K562 (cell line): Measurements from ENCODE around the gene GRIK1. TPM values are rescaled to one million over a fixed set of nuclear protein-coding genes. Genes with fewer than 3 reads are reported as not detected.

Experiments
- ATAC-seq: fragments of 200-7000 bp; cut with Tn5 transposase; 3 replicates; pipeline ENCODE4 v1.9.1; 2020; ENCODE audit warnings: moderate library complexity
- BruUV-seq: library from RNA; stranded (reverse); fragments of 400-500 nt; replicated peaks from 2 replicates; lab custom pipeline; 2021; lab: Mats Ljungman, UMichigan
- CTCF ChIA-PET: fragments of 300-600 bp; formaldehyde crosslinking; extraction: SDS; loops from one replicate; lab custom pipeline; 2021; ENCODE audit warnings: low intra/inter-chr PET ratio; lab: Yijun Ruan, JAX
- POLR2A ChIA-PET: fragments of 300-600, 350-650 bp; sonication (Branson Sonifier 250); formaldehyde crosslinking; extraction: SDS; loops from one replicate; lab custom pipeline; 2021; ENCODE audit warnings: antibody characterized with exemption, inconsistent platforms; lab: Yijun Ruan, JAX
- DNase-seq, 4 experiments: peaks; one replicate each; pipeline versions ENCODE4 v3.0.0 to v3.0.0-alpha.2; 2011 to 2018; ENCODE audit warnings: low spot score in 3 of 4, mixed read lengths in 3 of 4; ENCODE audit errors: extremely low read depth in 1 of 4
- FAIRE-seq: peaks from 2 replicates; lab custom pipeline; 2011; peaks lifted over from hg19 to GRCh38; lab: Jason Lieb, UNC
- H2AFZ ChIP-seq: 2 replicates; pipeline ENCODE4 v1.6.0; 2011; ENCODE audit warnings: low read depth, low read length, control low read depth, inconsistent platforms
- H3K27ac ChIP-seq: fragments of 200-600 bp; 3 replicates; pipeline ENCODE4 v1.8.0; 2011; ENCODE audit warnings: low read depth, mild to moderate bottlenecking, control low read depth, inconsistent platforms, low read length, moderate library complexity, mixed read lengths; ENCODE audit errors: extremely low read depth
- H3K27me3 ChIP-seq, 2 experiments: fragments of 300-600 bp in 1 of 2; 2 replicates in 1 of 2; 3 replicates in 1 of 2; pipeline versions ENCODE4 v1.6.0 to v1.8.0; 2011; ENCODE audit warnings: inconsistent platforms in 2 of 2, low read length in 2 of 2, mild to moderate bottlenecking in 1 of 2, mixed read lengths in 1 of 2, moderate library complexity in 1 of 2; ENCODE audit not compliant: control insufficient read depth in 2 of 2, insufficient read depth in 2 of 2
- H3K36me3 ChIP-seq: fragments of 300-600 bp; 3 replicates; pipeline ENCODE4 v1.8.0; 2011; ENCODE audit warnings: mild to moderate bottlenecking, low read length, inconsistent platforms; ENCODE audit not compliant: control insufficient read depth, insufficient read depth
- H3K4me1 ChIP-seq, 2 experiments: fragments of 200-600 bp in 1 of 2; replicated peaks in 1 of 2; 2 replicates in 1 of 2; 3 replicates in 1 of 2; pipeline versions ENCODE4 v1.5.1 to v1.8.0; 2011; ENCODE audit warnings: inconsistent platforms in 2 of 2, low read length in 2 of 2, mild to moderate bottlenecking in 1 of 2, mixed read lengths in 1 of 2, moderate library complexity in 1 of 2; ENCODE audit not compliant: control insufficient read depth in 2 of 2, insufficient read depth in 2 of 2
- H3K4me2 ChIP-seq: 2 replicates; pipeline ENCODE4 v1.6.1; 2011; ENCODE audit warnings: low read length, control low read depth, inconsistent platforms, mixed read lengths; ENCODE audit not compliant: insufficient read depth
- H3K4me3 ChIP-seq: fragments of 200-600 bp; sonication (generic), shearing (Covaris generic); 2 replicates; pipeline ENCODE4 v1.5.1; 2016; ENCODE audit warnings: control low read depth, inconsistent platforms
- H3K79me2 ChIP-seq: fragments of 200-600 bp; 3 replicates; pipeline ENCODE4 v1.8.0; 2011; ENCODE audit warnings: low read length, inconsistent platforms; ENCODE audit not compliant: control insufficient read depth, insufficient read depth
- H3K9ac ChIP-seq, 2 experiments: 2 replicates each; pipeline versions ENCODE4 v1.6.0 to v1.6.1; 2011; ENCODE audit warnings: low read depth in 2 of 2, low read length in 2 of 2, control low read depth in 1 of 2, inconsistent platforms in 1 of 2, mild to moderate bottlenecking in 1 of 2, mixed read lengths in 1 of 2; ENCODE audit not compliant: insufficient read depth in 1 of 2
- H3K9me1 ChIP-seq: one replicate; pipeline ENCODE4 v1.6.0; 2011; ENCODE audit warnings: inconsistent platforms, mild to moderate bottlenecking, low read length, moderate library complexity; ENCODE audit not compliant: control insufficient read depth, insufficient read depth
- H3K9me3 ChIP-seq: replicated peaks from 2 replicates; pipeline ENCODE4 v1.5.1; 2011; ENCODE audit warnings: low read depth, low read length, inconsistent platforms; ENCODE audit not compliant: control insufficient read depth, insufficient read depth
- H4K20me1 ChIP-seq: replicated peaks from 2 replicates; pipeline ENCODE4 v1.6.1; 2011; ENCODE audit warnings: low read length, inconsistent platforms, mixed read lengths; ENCODE audit not compliant: control insufficient read depth, insufficient read depth
- CBX3 ChIP-seq, 2 experiments: IDR thresholded peaks; 1 replicate in 1 of 2; 2 replicates in 1 of 2; pipeline ENCODE4 v1.6.1; 2012; ENCODE audit warnings: inconsistent platforms in 2 of 2, low read length in 2 of 2, borderline replicate concordance in 1 of 2, control low read depth in 1 of 2
- ELF4 ChIP-seq: fragments of 450-650 bp; formaldehyde crosslinking; IDR thresholded peaks from 2 replicates; pipeline ENCODE4 v1.4.0; 2022; ENCODE audit warnings: missing genetic modification characterization
- MEF2A ChIP-seq: IDR thresholded peaks from 2 replicates; pipeline ENCODE4 v1.6.1; 2011; ENCODE audit warnings: low read depth, mild to moderate bottlenecking, low read length, moderate library complexity; ENCODE audit not compliant: control insufficient read depth
- NEUROD1 ChIP-seq: fragments of 150-350 bp; IDR thresholded peaks from 2 replicates; pipeline ENCODE4 v1.6.1; 2014; ENCODE audit warnings: borderline replicate concordance, low read length, low read depth; ENCODE audit not compliant: partially characterized antibody
- NR2C1 ChIP-seq, 2 experiments: fragments of 450-650 bp; IDR thresholded peaks; 2 replicates each; pipeline ENCODE4 v1.6.1; 2017; ENCODE audit warnings: mild to moderate bottlenecking in 2 of 2, antibody characterized with exemption in 1 of 2, inconsistent platforms in 1 of 2, missing compliant biosample characterization in 1 of 2, missing genetic modification characterization in 1 of 2
- PKNOX1 ChIP-seq: fragments of 450-650 bp; IDR thresholded peaks from 2 replicates; pipeline ENCODE4 v1.6.1; 2016
- PURB ChIP-seq: sonication (generic); formaldehyde crosslinking; IDR thresholded peaks from 2 replicates; pipeline ENCODE4 v1.9.0; 2021; ENCODE audit warnings: low read depth, mild to moderate bottlenecking, missing genetic modification reagents
- ZBTB9 ChIP-seq: fragments of 450-650 bp; formaldehyde crosslinking; IDR thresholded peaks from 2 replicates; pipeline ENCODE4 v1.4.0; 2020; ENCODE audit warnings: mild to moderate bottlenecking, moderate library complexity
- ZNF318 ChIP-seq, 2 experiments: fragments of 450-650 bp; IDR thresholded peaks; 2 replicates each; pipeline ENCODE4 v1.6.1; 2016; ENCODE audit warnings: mild to moderate bottlenecking in 2 of 2, borderline replicate concordance in 1 of 2, low read depth in 1 of 2, moderate library complexity in 1 of 2
- ZNF699 ChIP-seq: fragments of 250-450 bp; sonication (Bioruptor Pico); IDR thresholded peaks from 2 replicates; pipeline ENCODE4 v1.8.0; 2021; ENCODE audit warnings: mild to moderate bottlenecking, moderate library complexity; ENCODE audit not compliant: insufficient replicate concordance
- WGBS: fragments of 100-300 bp; shearing (Covaris generic); methylation state at CpG from one replicate; pipeline ENCODE4 v1.1.6; 2016; ENCODE audit warnings: low coverage, mixed read lengths; ENCODE audit not compliant: insufficient coverage; ENCODE audit errors: missing lambda C conversion rate; 5-methylcytosine and 5-hydroxymethylcytosine counted together
- in situ Hi-C: fragments of 300-500 bp; cut with MboI; formaldehyde crosslinking; loops from 4 replicates; pipeline ENCODE4 v1.15.0; 2018; ENCODE audit warnings: inconsistent platforms, mixed read lengths
- intact Hi-C: fragments of 100-400 bp; cut with micrococcal nuclease; formaldehyde crosslinking; loops from 2 replicates; pipeline ENCODE4 v1.14.2; 2022
- polyA plus RNA-seq, 8 experiments: library from polyadenylated mRNA; depleted of rRNA in 4 of 8; stranded (reverse) in 5 of 8; unstranded in 3 of 8; fragments of >200 nt; fragmentation: Nextera tagmentation in 2 of 8; fragmentation: Illumina TruSeq in 1 of 8; extraction: Ambion mirVana in 2 of 8; extraction: Trizol in 1 of 8; gene quantifications; 2 replicates each; pipeline versions ENCODE4 v1.2.1 to v1.2.3, GENCODE V29; 2011 to 2014; ENCODE audit warnings: inconsistent platforms in 1 of 8, missing spikeins in 1 of 8
- total RNA-seq, 7 experiments: library from RNA; depleted of rRNA in 6 of 7; stranded (reverse); fragments of >200 nt in 6 of 7; fragmentation: Illumina TruSeq in 2 of 7; extraction: Trizol in 2 of 7; gene quantifications; 2 replicates each; pipeline versions ENCODE4 v1.2.1 to v1.2.3, GENCODE V29; 2011 to 2021; ENCODE audit warnings: low replicate concordance in 1 of 7

GRIK1 gene
- total and polyA plus RNA-seq, 9 of the 15 experiments (the other 6 are each of a cell fraction or from before 2014, with no cell fraction given): 0.17 to 2.8 (median 0.53) TPM

GRCh38 chr21:29647353-29647781 is 292.4 kb downstream of the GRIK1 start:
- H3K27me3 ChIP-seq: no peaks in the 10 kb centered on the region
- H3K4me2 ChIP-seq: peak overlapping the region; percentile 42; the same call in 1 of the 2 replicates
- H3K9ac ChIP-seq: peak overlapping the region in 1 of 2 experiments; percentile 80; a peak in 2 of 4 replicates
- peaks cover 3% of the 10 kb centered on the region; the same call in 1 of the 3 replicates for H3K36me3 ChIP-seq
- ChIA-PET POLR2A (interaction anchor here (0.6 to 1.7 kb wide), 6 partner anchors 12 to 299 kb away, joined by 3 to 4 read pairs (median 3); no protein-coding TSS in a partner anchor), CTCF (no interaction called here)
- DNase-seq: peak; percentile 58 to 97 (median 74)
- under 1% methylated on average over 5 of the region's 5 CpGs for WGBS
- peak; percentile 94 for FAIRE-seq
- H2AFZ ChIP-seq: peak overlapping the region; percentile 56
- no peak overlapping the region for H3K4me3 ChIP-seq
- intact Hi-C loops (loop anchor here (5.0 kb wide), 2 partner anchors 200 to 575 kb away; partner anchors contain the start of gene CCT8), in situ Hi-C loops (no loop called here)
- no TSS peak for BruUV-seq
- peak overlapping the region; percentile 95 for H3K27ac ChIP-seq
- no peaks in the 10 kb centered on the region for H3K9me3 ChIP-seq
- H4K20me1 ChIP-seq: no peaks in the 10 kb centered on the region
- no peaks in the 10 kb centered on the region for H3K9me1 ChIP-seq
- peaks cover 21 to 97% of the 10 kb centered on the region in 2 experiments for H3K4me1 ChIP-seq
- ATAC-seq: peak; percentile 73
- H3K79me2 ChIP-seq: no peaks in the 10 kb centered on the region
- TF ChIP-seq NEUROD1 (peak; percentile 72), PKNOX1 (peak; percentile 85), PURB (no peak), ZNF318 (IDR thresholded peaks at IDR 0.05; ENCODE audit: borderline replicate concordance in 1 of 2, low read depth in 1 of 2) (peak in 1 of 2 experiments; percentile 75; a peak in 1 of 4 replicates), ZNF699 (CRISPR knock-in tag) (no peak), ZBTB9 (peak; percentile 24; the same call in 1 of the 2 replicates), NR2C1 (IDR thresholded peaks at IDR 0.05) (peak; percentile 15; the same call in 1 of the 2 replicates), NR2C1 (tag; IDR thresholded peaks at IDR 0.05) (peak; percentile 68), CBX3 (IDR thresholded peaks at IDR 0.05; ENCODE audit: borderline replicate concordance in 1 of 2, low read length in 2 of 2) (peak in 1 of 2 experiments; percentile 33; a peak in 1 of 3 replicates), ELF4 (CRISPR knock-in tag) (0 out of 2 replicates have a peak, but pooled peaks have one; percentile 30), MEF2A (peak; percentile 81)
